HS-5 (cell line): ENCODE data around the gene RAB17.

Experiments
- DNase-seq: peaks from one replicate; pipeline ENCODE4 v3.0.0-alpha.2; 2012; ENCODE audit warnings: low read depth

RAB17 gene

DNA sequence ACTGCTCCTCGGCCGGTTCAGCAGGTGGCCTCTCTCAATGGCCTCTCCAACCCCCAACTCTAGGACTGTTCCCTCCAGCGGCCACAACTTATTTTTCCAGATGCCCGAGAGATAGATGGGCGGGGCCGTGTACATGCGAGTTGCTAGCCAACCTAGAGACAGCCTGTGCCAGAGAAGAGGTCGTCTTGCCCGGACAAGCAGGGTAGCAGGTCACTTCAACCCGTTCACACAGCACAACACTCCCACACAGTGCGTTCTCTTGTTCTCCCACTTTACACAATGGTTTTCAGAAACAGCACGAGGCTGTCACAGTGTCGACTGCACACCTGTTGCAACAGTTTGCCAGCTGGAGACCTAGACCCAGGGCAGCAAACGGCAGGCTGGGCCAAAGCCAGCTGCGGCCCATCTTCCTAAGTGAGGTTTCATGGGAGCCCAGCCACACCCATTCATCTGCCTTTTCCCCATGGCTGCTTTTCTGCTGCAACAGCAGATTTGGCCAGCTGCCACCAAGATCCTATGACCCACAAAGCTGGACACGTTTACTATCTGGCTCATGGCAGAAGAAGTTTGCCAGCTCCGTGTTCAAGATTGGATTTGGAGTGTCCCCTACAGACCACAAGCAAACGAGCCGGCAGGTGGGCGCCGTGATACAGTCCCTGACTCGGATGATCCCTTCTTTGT, 31.4 kb downstream of the RAB17 start:
- no peak for DNase-seq

DNA sequence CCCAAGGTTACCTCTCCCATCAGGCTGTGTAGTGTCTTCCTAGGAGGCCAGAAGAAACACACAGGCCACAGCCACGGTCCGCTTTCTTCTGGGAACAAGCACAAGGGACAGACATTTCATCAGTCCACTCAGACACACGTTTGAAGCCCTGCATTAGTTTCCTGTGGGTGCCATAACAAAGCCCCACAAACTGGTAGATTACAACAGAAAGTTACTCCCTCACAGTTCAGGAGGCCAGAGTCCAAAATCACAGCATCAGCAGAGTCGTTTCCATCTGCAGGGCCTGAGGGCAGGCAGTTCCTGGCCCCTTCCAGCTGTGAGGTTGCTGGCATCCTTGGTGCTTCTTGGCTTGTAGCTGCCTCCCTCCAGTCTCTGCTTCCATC, 32.9 kb downstream of the RAB17 start:
- DNase-seq: no peak

DNA sequence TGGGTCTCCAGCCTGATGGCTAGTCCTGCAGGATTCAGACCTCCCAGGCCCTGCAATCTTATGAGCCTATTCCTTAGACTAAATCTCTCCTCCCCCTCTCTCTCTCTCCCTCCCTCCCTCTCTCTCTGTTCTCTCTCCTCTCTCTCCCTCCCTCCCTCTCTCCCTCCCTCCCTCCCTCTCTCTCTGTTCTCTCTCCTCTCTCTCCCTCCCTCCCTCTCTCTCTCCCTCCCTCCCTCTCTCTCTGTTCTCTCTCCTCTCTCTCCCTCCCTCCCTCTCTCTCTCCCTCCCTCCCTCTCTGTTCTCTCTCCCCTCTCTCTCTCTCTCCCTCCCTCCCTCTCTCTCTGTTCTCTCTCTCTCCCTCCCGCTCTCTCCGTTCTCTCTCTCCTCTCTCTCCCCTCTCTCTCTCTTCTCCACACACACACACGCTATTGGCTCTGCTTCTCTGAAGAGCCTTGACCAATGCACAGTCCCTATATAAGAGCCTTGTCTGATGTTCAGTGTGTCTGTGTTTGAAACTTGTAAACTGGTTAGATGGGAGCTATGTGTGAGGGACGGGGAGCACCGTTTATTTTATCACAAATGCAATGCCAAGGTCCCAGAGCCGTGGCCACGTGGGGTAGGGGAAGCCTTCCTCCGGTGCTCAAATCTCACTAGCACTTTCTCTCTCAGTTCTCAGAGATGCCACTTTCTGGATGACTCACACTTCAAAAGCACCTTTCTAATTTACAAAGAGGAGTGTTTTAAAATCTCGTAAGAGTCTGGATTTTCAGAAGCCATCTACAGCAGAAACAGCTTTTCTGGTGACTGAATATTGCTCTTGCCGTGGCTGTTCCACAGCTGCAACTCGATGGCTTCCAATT, 33.5 kb downstream of the RAB17 start:
- no peak for DNase-seq

DNA sequence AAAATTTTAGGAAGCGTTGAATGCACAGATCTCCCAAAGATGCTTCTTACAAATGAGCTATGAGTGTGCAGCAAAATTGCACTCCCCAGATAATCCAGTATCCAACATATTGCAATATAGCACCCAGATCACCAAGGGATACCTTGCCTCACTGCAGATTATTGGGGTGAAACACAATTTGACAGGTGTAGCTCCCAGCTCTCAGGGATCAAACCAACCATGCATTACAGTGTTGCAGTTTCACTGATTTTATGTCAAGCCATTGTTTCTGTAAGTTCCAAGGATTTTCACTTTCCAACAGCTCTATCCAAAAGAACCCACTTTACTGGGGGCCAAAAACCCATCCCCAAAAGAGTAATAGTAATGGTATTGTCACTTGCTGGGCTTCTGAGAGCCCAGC, 35.0 kb downstream of the RAB17 start:
- DNase-seq: no peak

DNA sequence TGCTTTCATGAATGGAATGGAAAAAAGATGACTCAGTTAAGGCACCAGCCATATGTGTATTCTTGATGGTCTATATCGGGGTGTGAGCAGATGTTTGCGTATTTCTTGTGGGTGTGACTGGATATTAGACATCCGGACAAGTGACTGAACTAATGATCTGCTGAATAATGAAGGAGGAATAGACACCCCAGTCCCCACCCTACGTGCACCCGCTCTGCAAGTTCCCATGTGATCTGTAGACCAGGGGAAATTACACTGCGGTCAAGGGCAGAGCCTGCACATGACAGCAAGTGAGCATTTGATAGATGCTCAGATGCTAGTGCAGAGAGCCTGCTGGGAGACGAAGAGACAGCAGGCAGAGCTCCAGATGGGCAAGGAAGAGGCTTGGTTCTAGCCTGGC, 36.6 kb downstream of the RAB17 start:
- no peak for DNase-seq

DNA sequence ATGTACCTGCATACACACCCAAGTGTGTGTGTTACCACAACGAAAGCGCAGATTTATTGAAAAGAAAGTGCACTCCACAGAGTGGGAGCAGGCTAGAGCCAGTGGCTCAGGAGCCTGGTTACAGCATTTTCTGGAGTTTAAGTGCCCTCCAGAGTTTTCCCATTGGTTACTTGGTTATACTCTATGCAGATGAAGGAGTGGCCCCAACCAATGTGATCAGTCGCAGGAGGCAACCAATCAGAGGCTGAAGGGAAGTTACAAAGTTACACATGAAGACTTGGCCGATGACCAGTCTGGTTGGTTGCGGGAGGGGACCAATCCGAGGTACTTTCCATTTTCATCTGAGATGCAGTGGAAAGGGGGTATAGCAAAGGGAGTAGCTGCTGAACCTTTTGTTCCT, 37.6 kb downstream of the RAB17 start:
- DNase-seq: no peak

DNA sequence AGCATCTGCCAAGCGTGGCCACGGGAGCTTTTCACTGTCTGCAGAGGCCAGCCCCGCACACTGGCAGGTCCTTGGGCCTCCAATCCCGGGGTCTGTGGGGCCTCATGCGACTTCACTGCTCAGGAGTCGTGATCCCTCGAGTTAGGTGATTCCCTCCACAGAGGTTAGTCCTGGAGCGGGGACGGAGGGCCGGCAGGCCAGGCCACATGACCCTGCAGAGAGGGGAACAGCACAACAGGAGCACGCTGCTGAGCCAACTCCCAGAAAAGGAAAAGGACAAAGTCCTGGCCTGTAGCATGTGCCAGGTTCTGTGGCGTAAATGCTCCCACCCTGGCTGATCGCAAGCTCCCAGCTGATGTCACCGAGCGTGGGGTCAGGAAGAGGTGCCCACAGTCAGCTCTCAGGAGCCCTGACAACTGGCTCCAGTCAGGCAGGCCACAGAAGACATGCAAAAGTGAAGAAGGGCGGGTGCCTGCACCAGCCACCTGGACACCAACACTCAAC, 39.4 kb downstream of the RAB17 start:
- no peak for DNase-seq

DNA sequence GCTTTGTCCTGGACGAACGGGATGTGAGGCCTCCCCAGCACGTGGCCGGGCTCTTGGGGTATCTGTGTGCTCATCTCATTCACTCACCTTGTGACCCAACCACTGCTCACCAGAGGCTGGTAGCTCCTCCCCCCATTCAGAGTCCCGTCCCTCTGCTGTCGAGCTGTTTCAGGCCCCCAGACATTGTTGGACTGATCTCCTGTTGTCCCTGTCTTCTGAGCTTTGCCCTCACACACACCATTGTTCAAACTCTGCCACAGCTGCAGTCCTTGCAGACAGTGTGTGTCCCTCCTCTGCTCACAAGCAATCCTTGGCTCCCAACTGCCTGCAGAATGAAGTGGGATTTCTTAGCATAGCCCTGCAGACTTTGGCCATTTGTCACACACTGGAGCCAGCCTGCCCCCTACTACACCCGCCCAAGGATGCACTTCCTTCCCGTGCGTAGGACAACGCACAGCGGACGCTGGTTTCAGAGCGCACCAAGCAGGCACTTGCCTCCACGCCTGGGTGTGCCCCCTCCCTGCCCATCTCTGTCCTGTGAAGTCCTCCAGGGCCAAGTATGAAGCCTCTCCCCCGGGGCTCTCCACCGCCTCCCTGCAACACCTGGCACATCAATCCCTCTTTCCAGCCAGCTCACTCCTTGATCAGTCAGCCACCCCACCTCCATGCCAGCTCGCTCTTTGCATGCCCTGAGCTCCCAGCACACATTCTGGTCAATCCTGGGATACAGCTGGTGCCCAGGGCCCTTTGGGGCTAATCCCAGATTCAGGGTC, 40.7 kb downstream of the RAB17 start:
- DNase-seq: no peak

DNA sequence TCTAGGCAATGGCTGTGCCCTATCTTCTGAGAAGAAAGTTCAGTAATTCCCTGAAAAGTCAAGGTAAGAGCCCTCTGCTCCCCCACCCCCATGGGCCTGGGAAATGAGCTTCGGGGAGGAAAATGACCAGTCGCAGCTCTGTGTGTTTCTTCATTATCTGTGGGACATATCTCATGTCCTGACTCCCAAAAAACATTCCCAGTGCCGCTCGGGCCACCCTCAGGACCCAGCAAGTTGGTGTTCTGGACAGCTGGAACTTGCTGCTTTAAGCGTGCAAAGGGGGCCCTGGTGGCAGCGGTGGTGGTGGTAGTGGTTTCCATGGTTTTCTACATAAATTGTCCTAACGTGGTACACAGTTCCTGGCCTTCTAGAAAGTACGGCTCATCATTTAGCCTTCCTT, 41.3 kb downstream of the RAB17 start:
- no peak for DNase-seq

DNA sequence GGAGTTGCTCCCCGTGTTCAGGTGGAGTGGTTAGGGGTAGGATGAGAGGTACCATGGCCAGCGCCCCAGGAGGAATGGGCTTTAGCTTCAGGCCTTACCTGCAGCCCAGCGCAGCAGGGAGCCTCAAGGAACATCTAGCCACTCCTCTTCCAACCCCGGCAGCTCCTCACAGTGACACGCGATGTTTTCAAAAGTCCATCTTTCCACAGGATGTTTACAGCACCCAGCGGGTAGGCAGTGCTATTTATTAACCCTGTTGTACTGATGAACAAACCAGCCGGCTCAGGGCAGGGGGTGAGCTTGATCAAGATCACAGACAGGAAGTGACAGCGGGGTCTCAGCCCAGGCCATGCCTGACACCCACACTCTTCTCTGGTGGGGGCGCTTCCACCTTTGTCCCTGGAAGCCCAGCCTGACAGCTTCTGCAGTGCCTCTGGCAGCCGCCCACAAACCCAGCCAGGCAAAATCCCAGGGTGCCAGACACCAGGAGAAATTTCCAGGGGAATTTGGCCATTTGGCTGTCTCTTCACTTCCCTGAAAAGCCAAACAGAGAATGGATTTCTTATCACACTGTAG, 42.6 kb downstream of the RAB17 start:
- DNase-seq: no peak

DNA sequence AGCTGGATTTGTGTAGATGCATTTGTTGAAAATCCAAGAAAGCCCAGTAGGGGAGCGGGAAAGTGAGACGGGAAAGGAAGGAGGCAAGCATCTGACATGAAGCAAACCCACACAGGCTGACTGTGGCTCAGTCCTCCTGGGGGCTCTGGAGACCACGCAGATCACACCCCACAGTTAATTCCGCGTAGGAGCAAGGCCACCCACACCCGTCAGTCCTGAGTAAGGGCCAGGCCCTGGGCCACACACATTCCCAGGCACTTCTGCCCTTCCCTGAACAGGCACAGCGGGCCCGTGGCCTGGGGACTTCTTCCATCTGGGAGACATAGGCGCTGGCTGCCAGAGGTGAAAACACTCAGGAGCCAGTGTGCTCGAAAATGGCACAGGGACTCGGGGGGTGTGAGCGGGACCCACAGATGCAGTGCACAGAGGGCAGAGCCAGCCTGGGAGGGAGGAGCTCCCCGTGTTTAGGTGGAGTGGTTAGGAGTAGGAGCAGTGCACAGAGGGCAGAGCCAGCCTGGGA, 43.6 kb downstream of the RAB17 start:
- no peak for DNase-seq

DNA sequence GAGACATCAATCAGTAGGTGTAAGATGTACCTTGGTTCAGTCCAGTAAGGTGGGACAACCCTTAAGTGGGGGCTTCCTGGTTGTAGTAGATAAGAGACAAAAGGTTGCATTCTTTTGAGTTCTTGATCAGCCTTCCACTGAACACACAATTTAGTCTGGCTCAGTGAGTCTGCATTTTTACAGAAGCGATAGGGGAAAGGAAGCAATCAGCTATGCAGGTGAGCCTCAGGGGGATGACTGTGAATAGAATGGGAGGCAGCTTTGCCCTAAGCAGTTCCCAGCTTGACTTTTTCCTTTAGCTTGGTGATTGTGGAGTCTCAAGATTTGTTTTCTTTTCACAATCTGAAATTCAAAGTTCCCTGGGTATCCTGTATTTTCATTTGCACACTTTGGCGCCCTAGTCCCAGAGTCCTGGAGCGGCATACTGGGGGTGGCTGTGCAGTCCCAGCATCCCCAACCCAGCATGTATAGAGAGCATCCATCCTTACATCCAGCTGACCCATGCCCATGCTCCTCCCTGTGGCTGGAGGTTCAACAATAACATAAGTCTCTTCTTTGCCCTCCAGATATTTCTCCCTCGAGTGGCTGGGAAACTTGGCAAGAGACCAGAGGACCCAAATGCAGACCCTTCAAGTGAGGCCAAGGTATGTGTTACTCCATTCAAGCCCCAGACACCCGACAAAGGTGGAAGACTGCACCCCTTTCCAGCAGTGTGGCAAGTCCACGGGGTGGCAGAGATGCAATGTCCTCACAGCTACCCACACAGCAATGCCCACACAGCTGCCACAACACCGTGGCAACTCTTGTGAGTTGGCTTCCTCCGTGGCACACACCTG, 44.3 kb downstream of the RAB17 start:
- DNase-seq: no peak

DNA sequence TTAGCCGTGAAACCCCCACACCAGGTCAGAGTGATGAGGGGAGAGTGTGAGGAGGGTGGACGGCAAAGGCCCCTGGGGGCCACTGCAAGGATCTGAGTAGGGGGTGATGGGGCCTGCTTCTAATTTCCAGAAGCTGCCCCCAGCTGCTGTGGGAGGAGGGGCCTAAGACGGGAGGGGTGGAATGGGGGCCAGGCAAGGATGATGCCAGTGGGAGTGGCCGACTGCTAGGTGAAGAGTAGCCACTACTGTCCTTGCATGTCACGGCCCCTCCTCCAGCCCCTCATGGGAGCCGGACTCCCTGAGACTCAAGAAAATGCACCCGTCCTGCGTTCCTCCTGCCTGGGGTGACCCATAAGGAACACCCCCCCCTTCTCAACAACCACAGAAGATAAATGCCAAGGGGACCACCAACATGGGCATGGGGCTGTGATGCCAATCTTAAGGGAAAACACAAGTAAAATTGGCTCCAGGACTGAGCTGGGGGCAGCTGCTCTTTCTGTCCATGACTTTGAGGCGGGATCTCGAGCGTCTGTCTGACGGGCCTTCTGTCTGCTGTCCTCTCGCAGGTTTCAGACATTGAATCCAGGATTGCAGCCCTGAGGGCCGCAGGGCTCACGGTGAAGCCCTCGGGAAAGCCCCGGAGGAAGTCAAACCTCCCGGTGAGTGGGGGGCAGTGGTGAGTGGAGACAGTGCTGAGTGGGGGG, 48.4 kb downstream of the RAB17 start:
- DNase-seq: no peak

DNA sequence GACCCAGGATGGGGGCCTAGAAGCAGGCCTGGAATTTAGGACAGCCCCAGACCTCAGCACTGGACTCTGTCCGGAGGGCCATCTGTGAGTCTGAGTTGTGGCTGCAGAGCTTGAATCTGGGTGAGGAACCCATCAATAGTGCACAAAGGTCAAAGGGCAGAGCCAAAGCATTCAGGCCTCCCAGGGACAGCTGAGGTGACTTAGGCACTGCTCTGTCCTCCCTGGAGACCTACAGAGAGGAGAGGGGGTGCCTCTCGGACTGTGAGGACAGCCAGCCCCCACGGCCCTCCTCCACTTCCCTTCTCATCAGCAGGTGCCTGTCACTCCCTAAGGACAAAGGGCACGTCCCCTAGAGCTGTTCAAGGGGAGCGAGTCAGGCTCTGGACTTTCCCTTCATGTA, 49.3 kb downstream of the RAB17 start:
- no peak for DNase-seq

DNA sequence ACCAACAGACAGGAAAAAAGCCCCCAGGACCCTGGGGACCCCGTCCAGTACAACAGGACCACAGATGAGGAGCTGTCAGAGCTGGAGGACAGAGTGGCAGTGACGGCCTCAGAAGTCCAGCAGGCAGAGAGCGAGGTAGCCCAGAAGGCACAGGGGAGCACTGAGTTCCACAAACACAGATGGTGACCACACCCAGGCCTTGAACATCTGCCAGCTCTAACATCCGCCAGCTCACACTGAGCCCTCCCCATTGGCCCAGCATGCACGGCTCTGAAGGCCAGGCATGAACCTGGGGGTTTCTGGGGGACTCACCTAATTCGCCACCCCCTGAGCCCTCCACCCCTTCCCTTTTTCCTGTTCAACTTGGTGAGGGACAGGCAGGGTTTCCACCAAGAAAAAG, 49.7 kb downstream of the RAB17 start:
- DNase-seq: peak; percentile 19

DNA sequence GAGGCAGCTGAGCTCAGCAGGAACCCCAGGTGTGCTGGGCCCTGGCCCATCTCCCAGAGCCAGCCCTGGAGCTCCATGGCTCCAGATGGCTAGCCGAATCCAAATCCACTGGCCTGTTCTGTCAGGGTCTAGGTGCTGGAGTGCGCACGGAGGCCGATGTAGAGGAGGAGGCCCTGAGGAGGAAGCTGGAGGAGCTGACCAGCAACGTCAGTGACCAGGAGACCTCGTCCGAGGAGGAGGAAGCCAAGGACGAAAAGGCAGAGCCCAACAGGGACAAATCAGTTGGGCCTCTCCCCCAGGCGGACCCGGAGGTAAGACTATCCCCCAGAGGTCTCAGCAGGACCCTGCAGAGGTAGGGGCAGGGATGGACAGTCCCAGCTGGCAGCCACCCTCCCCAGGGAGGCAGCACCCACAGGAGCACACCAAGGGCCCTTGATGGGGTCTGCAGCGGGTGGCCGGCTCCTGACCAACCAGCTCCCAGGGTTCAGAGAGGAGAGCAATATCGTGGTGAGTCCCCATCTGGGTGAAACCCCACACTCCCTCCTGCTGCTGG, 50.2 kb downstream of the RAB17 start:
- no peak for DNase-seq

DNA sequence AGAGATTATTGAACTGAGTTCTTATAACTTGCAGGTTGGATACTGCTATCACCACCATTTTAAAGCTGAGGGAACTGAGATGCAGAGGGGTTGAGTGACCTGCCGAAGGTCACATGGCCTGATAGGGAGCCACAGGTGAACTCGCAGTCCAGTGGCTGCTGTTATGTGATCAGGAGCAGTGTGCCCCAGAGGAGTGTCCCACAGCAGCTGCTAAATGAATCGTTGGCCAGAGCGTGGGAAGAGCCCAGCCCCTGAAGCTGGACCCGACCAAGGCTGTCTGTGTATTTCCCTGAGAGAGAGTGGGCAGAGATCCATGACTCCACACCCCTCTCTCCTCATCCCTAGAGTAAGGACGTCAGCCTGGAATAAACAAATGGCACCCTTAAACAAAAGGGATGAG, 50.9 kb downstream of the RAB17 start:
- no peak for DNase-seq

DNA sequence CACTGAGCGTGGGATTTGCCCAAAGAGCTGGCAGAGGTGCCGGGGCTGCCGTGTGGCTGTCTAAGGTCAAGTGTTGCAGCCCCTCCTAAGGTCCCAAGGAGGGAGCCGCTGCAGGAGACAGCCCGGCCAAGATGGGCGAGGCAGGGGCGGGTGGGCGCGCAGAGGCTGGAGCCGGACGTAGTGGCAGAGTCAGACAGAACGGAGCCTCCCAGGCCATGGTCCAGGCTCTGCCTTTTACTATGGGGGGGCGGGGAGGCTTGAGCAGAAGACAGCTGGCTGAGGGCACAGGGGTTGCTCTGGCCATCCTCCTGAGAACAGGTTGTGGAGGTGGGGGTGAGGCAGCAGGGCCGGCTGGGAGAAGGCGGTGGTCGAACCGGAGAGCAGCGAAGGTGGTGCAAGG, 51.6 kb downstream of the RAB17 start:
- no peak for DNase-seq

DNA sequence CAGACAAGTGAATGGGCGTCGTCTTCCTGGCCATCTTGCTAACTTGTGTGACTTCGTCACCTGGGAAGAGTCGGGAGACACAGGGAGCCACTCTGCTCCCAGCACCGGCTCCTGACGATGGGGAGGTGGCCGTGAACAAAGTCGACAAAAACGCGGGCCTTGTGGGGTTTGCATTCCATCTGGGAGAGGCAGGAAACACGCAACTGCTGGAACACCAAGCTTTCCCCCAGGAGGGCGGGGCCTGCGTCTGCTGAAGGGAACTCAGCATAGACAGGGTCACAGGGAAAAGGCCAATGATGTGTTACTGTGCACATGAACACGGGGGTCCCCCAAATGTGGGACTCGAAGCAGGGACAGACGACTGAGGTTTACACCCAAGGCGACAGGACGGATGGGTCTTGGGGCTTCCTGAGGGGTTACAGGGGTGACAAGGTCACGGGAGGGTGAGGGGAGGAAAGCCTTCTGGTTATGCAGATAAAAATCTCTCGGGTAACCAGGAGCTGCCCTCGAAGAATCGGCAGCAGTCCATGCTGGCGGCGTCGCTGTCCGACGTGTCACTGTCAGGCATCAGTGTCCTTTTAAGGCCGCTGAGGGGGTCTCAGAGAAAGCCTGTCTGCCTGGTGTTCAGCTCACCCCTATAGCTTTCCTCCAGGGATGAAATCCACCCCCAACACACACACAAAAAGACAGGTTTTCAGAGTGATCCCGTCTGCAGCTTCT, 52.4 kb downstream of the RAB17 start:
- DNase-seq: no peak

DNA sequence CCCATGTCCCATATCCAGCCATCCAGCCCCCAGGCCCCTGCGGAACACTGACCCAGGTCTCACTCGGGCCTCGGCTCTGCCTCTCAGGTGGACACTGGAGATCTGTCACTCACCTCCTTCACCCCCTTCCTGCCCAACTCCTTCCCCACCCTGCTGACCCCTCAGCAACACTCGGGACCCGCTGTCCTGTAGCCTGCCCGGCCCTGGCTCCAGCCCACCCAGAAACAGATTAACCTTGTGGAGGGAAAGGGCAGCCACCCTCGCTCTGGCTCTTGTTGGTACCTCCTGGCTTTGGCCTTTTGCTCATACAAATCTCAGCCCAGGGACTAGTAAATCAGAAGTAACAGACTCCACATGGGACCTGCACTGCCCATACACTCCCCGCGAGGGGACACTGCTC, 53.9 kb downstream of the RAB17 start:
- no peak for DNase-seq
